A673 (cell line): ENCODE measurements around the gene TNFAIP8L1.

Source experiments
- EZH2 ChIP-seq: fragments of 200-600 bp; sonication (generic); IDR thresholded peaks from 2 replicates; pipeline ENCODE4 v1.6.1; 2017; ENCODE audit warnings: borderline replicate concordance, low read depth, mild to moderate bottlenecking, mixed read lengths, antibody characterized with exemption, low read length; ENCODE audit not compliant: poor library complexity, severe bottlenecking
- TF ChIP-seq, protein P1 (sequence below): fragments of 300-800, 200-600 bp; sonication (generic); conservative IDR thresholded peaks from 2 replicates; pipeline ENCODE4 v1.5.1; 2017; ENCODE audit warnings: low read depth, mild to moderate bottlenecking, antibody characterized with exemption, low read length, moderate library complexity, mixed read lengths

DNA sequence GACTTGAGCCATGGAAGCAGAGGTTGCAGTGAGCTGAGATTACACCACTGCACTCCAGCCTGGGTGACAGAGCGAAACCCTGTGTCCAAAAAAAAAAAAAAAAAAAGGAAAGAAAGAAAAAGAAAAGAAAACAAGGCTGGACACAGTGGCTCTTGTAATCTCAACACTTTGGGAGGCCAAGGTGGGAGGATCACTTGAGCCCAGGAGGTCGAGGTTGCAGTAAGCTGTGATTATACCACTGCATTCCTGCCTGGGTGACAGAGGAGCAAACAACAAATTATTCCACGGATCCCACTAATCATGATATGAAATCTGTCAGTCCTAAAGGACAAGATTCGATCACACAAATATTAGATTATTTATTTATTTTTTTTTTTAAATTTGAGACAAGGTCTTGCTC, 33.9 kb downstream of the TNFAIP8L1 start:
- TF ChIP-seq, protein P1, sequence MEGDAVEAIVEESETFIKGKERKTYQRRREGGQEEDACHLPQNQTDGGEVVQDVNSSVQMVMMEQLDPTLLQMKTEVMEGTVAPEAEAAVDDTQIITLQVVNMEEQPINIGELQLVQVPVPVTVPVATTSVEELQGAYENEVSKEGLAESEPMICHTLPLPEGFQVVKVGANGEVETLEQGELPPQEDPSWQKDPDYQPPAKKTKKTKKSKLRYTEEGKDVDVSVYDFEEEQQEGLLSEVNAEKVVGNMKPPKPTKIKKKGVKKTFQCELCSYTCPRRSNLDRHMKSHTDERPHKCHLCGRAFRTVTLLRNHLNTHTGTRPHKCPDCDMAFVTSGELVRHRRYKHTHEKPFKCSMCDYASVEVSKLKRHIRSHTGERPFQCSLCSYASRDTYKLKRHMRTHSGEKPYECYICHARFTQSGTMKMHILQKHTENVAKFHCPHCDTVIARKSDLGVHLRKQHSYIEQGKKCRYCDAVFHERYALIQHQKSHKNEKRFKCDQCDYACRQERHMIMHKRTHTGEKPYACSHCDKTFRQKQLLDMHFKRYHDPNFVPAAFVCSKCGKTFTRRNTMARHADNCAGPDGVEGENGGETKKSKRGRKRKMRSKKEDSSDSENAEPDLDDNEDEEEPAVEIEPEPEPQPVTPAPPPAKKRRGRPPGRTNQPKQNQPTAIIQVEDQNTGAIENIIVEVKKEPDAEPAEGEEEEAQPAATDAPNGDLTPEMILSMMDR = no peak
- no peak for TF ChIP-seq EZH2
